ENCODE results near the gene COL27A1.
"Not testable (repeated sequence)": the region's sequence is repeated elsewhere in the genome, so short reads cannot be mapped to it uniquely, and the experiment has no call there.

DNA sequence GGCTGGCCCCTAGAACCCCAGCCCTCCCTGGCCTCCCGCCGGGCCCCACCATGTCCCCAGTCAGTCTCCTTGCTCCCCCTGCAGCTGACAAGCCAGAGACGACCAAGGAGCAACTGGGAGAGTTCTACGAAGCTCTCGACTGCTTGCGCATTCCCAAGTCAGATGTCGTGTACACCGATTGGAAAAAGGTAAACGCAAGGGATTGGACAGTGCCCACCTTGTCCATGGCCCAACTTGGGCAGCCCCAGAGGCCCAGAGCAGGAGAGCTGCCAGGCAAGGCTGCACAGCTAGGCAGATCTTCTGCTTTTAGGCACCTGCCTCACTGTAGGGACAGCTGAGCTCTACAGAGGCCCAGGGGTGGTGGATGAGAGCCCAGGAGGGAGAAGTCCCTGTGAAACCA is 169.6 kb downstream of the COL27A1 start:
- TF ChIP-seq ZIC2, ZBTB1, ZNF585B, ZNF114 (tag by site-specific recombination; IDR thresholded peaks at IDR 0.05): not testable (repeated sequence)
- TF ChIP-seq, protein P1, sequence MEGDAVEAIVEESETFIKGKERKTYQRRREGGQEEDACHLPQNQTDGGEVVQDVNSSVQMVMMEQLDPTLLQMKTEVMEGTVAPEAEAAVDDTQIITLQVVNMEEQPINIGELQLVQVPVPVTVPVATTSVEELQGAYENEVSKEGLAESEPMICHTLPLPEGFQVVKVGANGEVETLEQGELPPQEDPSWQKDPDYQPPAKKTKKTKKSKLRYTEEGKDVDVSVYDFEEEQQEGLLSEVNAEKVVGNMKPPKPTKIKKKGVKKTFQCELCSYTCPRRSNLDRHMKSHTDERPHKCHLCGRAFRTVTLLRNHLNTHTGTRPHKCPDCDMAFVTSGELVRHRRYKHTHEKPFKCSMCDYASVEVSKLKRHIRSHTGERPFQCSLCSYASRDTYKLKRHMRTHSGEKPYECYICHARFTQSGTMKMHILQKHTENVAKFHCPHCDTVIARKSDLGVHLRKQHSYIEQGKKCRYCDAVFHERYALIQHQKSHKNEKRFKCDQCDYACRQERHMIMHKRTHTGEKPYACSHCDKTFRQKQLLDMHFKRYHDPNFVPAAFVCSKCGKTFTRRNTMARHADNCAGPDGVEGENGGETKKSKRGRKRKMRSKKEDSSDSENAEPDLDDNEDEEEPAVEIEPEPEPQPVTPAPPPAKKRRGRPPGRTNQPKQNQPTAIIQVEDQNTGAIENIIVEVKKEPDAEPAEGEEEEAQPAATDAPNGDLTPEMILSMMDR (tag by site-specific recombination; IDR thresholded peaks at IDR 0.05) = not testable (repeated sequence)
- TF ChIP-seq, protein P2, sequence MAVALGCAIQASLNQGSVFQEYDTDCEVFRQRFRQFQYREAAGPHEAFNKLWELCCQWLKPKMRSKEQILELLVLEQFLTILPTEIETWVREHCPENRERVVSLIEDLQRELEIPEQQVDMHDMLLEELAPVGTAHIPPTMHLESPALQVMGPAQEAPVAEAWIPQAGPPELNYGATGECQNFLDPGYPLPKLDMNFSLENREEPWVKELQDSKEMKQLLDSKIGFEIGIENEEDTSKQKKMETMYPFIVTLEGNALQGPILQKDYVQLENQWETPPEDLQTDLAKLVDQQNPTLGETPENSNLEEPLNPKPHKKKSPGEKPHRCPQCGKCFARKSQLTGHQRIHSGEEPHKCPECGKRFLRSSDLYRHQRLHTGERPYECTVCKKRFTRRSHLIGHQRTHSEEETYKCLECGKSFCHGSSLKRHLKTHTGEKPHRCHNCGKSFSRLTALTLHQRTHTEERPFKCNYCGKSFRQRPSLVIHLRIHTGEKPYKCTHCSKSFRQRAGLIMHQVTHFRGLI (tag by site-specific recombination; IDR thresholded peaks at IDR 0.05) = not testable (repeated sequence)

All from HEK293 (cell line).